Neural crest cell (in vitro differentiated cells): ENCODE data around the gene NR3C2. TPM values are rescaled to one million over a fixed set of nuclear protein-coding genes. Genes with fewer than 3 reads are reported as not detected.

ENCODE experiments used
- DNase-seq: peaks from one replicate; pipeline ENCODE4 v3.0.0; 2021; ENCODE audit warnings: low read depth, mixed read lengths, low spot score
- H3K27ac Mint-ChIP-seq: one replicate; pipeline ENCODE4 v1.8.0; 2021; ENCODE audit warnings: mild to moderate bottlenecking, mixed read lengths; ENCODE audit not compliant: unreplicated experiment
- H3K27me3 Mint-ChIP-seq: 2 replicates; pipeline ENCODE4 v1.8.0; 2021; ENCODE audit warnings: low read depth, mild to moderate bottlenecking, mixed read lengths
- H3K36me3 Mint-ChIP-seq: 2 replicates; pipeline ENCODE4 v1.8.0; 2021; ENCODE audit warnings: low read depth, mild to moderate bottlenecking, mixed read lengths
- H3K4me1 Mint-ChIP-seq: 2 replicates; pipeline ENCODE4 v1.8.0; 2021; ENCODE audit warnings: mixed read lengths
- H3K4me3 Mint-ChIP-seq: one replicate; pipeline ENCODE4 v1.8.0; 2021; ENCODE audit warnings: mild to moderate bottlenecking, mixed read lengths
- H3K9me3 Mint-ChIP-seq: 2 replicates; pipeline ENCODE4 v1.8.0; 2021; ENCODE audit warnings: mixed read lengths
- CTCF ChIP-seq: fragments of 200-600 bp; sonication (generic); conservative IDR thresholded peaks from 2 replicates; pipeline ENCODE4 v1.5.0; 2021; ENCODE audit warnings: antibody characterized with exemption, mild to moderate bottlenecking
- total RNA-seq: library from RNA; stranded (reverse); gene quantifications from 2 replicates; pipeline ENCODE4 v1.2.1, GENCODE V29; 2021

The NR3C2 gene
- total RNA-seq, 1 donor from 2014 or later, result 0.21 TPM

- no peaks in the 10 kb centered on the region for H3K36me3 Mint-ChIP-seq
These were observed 166.9 kb downstream of the NR3C2 start for GRCh38 chr4:148275266-148275665.

DNA sequence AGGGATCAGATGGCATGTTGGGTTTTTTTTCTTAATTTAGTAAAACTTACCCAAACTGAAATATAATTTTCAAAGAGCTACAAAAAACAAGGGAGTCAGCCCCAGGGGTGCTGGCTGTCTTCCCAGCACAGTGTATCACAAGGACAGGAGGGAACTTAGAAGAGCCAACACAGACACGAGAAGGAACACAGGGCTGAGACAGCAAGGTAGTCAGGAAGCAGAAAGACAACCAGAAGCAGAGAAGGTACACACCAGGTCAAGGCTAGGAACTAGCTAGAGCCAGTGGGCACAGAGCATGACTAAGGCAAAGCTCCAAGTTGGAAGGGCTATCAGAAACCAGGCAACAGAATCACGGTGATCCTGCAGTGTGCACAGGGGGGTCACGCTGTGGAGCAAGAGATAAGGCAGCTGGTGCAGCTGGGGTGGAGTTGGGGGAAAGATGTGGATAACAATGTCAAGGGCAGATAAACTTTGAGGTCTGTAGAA, 168.7 kb downstream of the NR3C2 start:
- Mint-ChIP-seq H3K27me3 (no peaks in the 10 kb centered on the region), H3K27ac (no peak overlapping the region), H3K9me3 (no peaks in the 10 kb centered on the region), H3K36me3 (no peaks in the 10 kb centered on the region), H3K4me3 (no peak overlapping the region), H3K4me1 (peaks cover 3% of the 10 kb centered on the region)
- DNase-seq, result no peak
- TF ChIP-seq CTCF, result no peak

More at GRCh38 chr4:148275266-148275665, 166.9 kb downstream of the NR3C2 start:
- Mint-ChIP-seq H3K27ac (no peak overlapping the region), H3K9me3 (no peaks in the 10 kb centered on the region), H3K27me3 (no peaks in the 10 kb centered on the region), H3K4me3 (no peak overlapping the region), H3K4me1 (peaks cover 3% of the 10 kb centered on the region)
- TF ChIP-seq CTCF, result no peak
- no peak for DNase-seq

DNA sequence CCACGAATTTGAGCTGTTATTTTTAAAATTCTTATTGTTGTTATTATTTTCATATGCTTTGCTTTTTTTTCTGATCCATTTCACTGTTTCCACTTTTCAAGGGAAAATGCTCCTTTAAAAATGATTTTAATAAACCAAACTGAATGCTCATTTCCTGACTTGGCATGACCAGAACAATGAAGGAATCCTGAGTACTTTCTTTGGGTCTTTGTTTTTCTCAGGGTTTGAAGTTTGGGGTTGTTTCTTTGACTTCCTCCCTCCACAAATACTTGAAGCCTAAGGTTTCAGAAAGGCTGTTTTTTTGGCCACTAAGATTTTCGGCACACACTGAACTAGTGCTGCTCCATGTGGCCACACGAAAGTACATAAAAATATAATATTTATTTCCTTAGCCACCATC, 171.0 kb downstream of the NR3C2 start:
- Mint-ChIP-seq H3K4me3 (no peak overlapping the region), H3K4me1 (no peaks in the 10 kb centered on the region), H3K27me3 (no peaks in the 10 kb centered on the region), H3K27ac (no peak overlapping the region), H3K9me3 (no peaks in the 10 kb centered on the region), H3K36me3 (no peaks in the 10 kb centered on the region)
- TF ChIP-seq CTCF, result no peak
- DNase-seq, result no peak

DNA sequence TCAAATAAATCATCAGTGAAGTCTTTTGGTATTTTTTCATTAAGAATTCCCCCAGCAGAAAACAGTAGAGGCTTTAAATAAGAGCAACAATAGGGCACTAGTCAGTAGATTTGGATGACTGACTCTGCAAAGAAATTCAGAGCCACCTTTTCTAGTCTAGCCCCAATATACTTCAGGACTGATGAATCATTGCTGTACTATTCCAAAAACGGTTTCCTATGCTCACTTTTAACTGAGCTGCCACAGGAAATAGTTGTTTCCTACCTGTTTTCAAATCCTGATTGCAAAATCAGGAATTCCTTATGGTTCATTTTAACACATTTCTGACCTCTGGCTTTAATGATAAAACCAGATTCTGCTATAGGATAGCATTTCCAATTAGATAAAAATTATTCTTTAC, 171.6 kb downstream of the NR3C2 start:
- Mint-ChIP-seq H3K9me3 (no peaks in the 10 kb centered on the region), H3K36me3 (no peaks in the 10 kb centered on the region), H3K27ac (no peak overlapping the region), H3K4me3 (no peak overlapping the region), H3K4me1 (no peaks in the 10 kb centered on the region), H3K27me3 (no peaks in the 10 kb centered on the region)
- no peak for DNase-seq
- no peak for TF ChIP-seq CTCF

- H3K4me3 Mint-ChIP-seq, result no peak overlapping the region
- TF ChIP-seq CTCF, result no peak
- no peak overlapping the region for H3K27ac Mint-ChIP-seq
- H3K36me3 Mint-ChIP-seq, result no peaks in the 10 kb centered on the region
- H3K27me3 Mint-ChIP-seq, result no peaks in the 10 kb centered on the region
- DNase-seq, result no peak
- H3K9me3 Mint-ChIP-seq, result no peaks in the 10 kb centered on the region
- H3K4me1 Mint-ChIP-seq, result no peaks in the 10 kb centered on the region
These were observed 173.4 kb downstream of the NR3C2 start for GRCh38 chr4:148268835-148269234.

- H3K4me1 Mint-ChIP-seq, result no peaks in the 10 kb centered on the region
- H3K36me3 Mint-ChIP-seq, result no peaks in the 10 kb centered on the region
- no peak for TF ChIP-seq CTCF
- H3K9me3 Mint-ChIP-seq, result no peaks in the 10 kb centered on the region
- no peaks in the 10 kb centered on the region for H3K27me3 Mint-ChIP-seq
- no peak overlapping the region for H3K4me3 Mint-ChIP-seq
- no peak overlapping the region for H3K27ac Mint-ChIP-seq
- DNase-seq, result no peak
These were observed 175.3 kb downstream of the NR3C2 start for GRCh38 chr4:148266921-148267320.
